T-cell (primary cell): ENCODE measurements around the gene LPIN3. TPM values are rescaled to one million over a fixed set of nuclear protein-coding genes. Genes with fewer than 3 reads are reported as not detected.
A peak's percentile ranks its signal among the peaks of the same experiment; 100 is the strongest.

ENCODE experiments used
- ATAC-seq, 4 experiments: fragments of 200-7000 bp in 3 of 4; fragments of 150-1000 bp in 1 of 4; cut with Tn5 transposase; replicated peaks in 1 of 4; 1 replicate in 3 of 4; 2 replicates in 1 of 4; pipeline ENCODE4 v1.10.0; 2021; ENCODE audit warnings: moderate library complexity in 3 of 4, mild to moderate bottlenecking in 2 of 4, moderate number of reproducible peaks in 1 of 4
- CTCF ChIA-PET, 2 donors: fragments of 300-600 bp; sonication (Branson Sonifier 250); formaldehyde crosslinking; loops; one replicate each; lab custom pipeline; 2022; ENCODE audit warnings: antibody characterized with exemption in 2 of 2; lab: Charles Lee
- POLR2A ChIA-PET, 2 donors: fragments of 300-600 bp; sonication (Branson Sonifier 250); formaldehyde crosslinking; loops; one replicate each; lab custom pipeline; 2022; ENCODE audit warnings: antibody characterized with exemption in 2 of 2; lab: Charles Lee
- DNase-seq, 35 experiments: peaks; one replicate each; pipeline versions ENCODE4 v3.0.0 to v3.0.0-alpha.2; 2013 to 2023
- H3K27ac ChIP-seq: one replicate; pipeline ENCODE4 v1.5.1; 2013; ENCODE audit warnings: low read length
- H3K27me3 ChIP-seq, 2 experiments: replicated peaks in 1 of 2; 1 replicate in 1 of 2; 2 replicates in 1 of 2; pipeline versions ENCODE4 v1.6.1 to v1.7.0; 2013; ENCODE audit warnings: low read length in 1 of 2, mixed read lengths in 1 of 2; ENCODE audit not compliant: control insufficient read depth in 2 of 2, insufficient read depth in 2 of 2; ENCODE audit errors: extremely low read depth in 1 of 2
- H3K36me3 ChIP-seq, 2 donors: 1 replicate in 1 of 2; 2 replicates in 1 of 2; pipeline versions ENCODE4 v1.6.1 to v1.7.0; 2013; ENCODE audit warnings: low read length in 1 of 2; ENCODE audit not compliant: control insufficient read depth in 2 of 2, insufficient read depth in 1 of 2; ENCODE audit errors: extremely low read depth in 1 of 2
- H3K4me1 ChIP-seq, 2 experiments: 1 replicate in 1 of 2; 2 replicates in 1 of 2; pipeline versions ENCODE4 v1.6.1 to v1.7.0; 2013; ENCODE audit warnings: low read length in 2 of 2, mixed read lengths in 1 of 2; ENCODE audit not compliant: insufficient read depth in 2 of 2, control insufficient read depth in 1 of 2; ENCODE audit errors: extremely low read depth in 1 of 2
- H3K4me3 ChIP-seq, 2 donors: 1 replicate in 1 of 2; 2 replicates in 1 of 2; pipeline versions ENCODE4 v1.5.1 to v1.7.0; 2013; ENCODE audit warnings: mild to moderate bottlenecking in 2 of 2, low read length in 1 of 2, moderate library complexity in 1 of 2; ENCODE audit not compliant: control insufficient read depth in 1 of 2; ENCODE audit errors: extremely low read depth in 1 of 2
- H3K9me3 ChIP-seq: 2 replicates; pipeline ENCODE4 v1.7.0; 2013
- H3K27ac Mint-ChIP-seq, 2 donors: one replicate each; pipeline ENCODE4 v1.8.0; 2020 to 2021; ENCODE audit warnings: mild to moderate bottlenecking in 2 of 2, mixed read lengths in 2 of 2
- H3K27me3 Mint-ChIP-seq, 2 donors: one replicate each; pipeline ENCODE4 v1.8.0; 2021 to 2022; ENCODE audit warnings: mixed read lengths in 2 of 2
- H3K36me3 Mint-ChIP-seq: one replicate; pipeline ENCODE4 v1.8.0; 2021; ENCODE audit warnings: mixed read lengths
- H3K4me1 Mint-ChIP-seq, 3 donors: one replicate each; pipeline ENCODE4 v1.8.0; 2020 to 2022; ENCODE audit warnings: mixed read lengths in 3 of 3, mild to moderate bottlenecking in 1 of 3
- H3K4me3 Mint-ChIP-seq, 3 donors: one replicate each; pipeline ENCODE4 v1.8.0; 2020 to 2022; ENCODE audit warnings: mild to moderate bottlenecking in 3 of 3, mixed read lengths in 3 of 3, moderate library complexity in 3 of 3
- H3K9me3 Mint-ChIP-seq, 3 donors: one replicate each; pipeline ENCODE4 v1.8.0; 2020 to 2022; ENCODE audit warnings: mixed read lengths in 3 of 3
- WGBS: methylation state at CpG from one replicate; pipeline ENCODE4 v1.1.5; 2013; ENCODE audit warnings: missing lambda C conversion rate; ENCODE audit not compliant: insufficient coverage; 5-methylcytosine and 5-hydroxymethylcytosine counted together
- total RNA-seq, 35 experiments: library from RNA in 6 of 35; stranded (reverse) in 6 of 35; fragments of 120-200 nt in 1 of 35; gene quantifications; one replicate each; pipeline versions ENCODE4 v1.2.1 to v1.2.4 and lab custom pipeline; 2013 to 2026

LPIN3 gene, protein sequence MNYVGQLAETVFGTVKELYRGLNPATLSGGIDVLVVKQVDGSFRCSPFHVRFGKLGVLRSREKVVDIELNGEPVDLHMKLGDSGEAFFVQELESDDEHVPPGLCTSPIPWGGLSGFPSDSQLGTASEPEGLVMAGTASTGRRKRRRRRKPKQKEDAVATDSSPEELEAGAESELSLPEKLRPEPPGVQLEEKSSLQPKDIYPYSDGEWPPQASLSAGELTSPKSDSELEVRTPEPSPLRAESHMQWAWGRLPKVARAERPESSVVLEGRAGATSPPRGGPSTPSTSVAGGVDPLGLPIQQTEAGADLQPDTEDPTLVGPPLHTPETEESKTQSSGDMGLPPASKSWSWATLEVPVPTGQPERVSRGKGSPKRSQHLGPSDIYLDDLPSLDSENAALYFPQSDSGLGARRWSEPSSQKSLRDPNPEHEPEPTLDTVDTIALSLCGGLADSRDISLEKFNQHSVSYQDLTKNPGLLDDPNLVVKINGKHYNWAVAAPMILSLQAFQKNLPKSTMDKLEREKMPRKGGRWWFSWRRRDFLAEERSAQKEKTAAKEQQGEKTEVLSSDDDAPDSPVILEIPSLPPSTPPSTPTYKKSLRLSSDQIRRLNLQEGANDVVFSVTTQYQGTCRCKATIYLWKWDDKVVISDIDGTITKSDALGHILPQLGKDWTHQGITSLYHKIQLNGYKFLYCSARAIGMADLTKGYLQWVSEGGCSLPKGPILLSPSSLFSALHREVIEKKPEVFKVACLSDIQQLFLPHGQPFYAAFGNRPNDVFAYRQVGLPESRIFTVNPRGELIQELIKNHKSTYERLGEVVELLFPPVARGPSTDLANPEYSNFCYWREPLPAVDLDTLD
- under 1 TPM; 0.16 to 0.80 (median 0.46) TPM for total RNA-seq
- 0.13 TPM for total RNA-seq (2013)
- total RNA-seq (lab: John Stamatoyannopoulos, UW): 0 to 1.6 (median 0.63) reads per million in 29 experiments

DNA sequence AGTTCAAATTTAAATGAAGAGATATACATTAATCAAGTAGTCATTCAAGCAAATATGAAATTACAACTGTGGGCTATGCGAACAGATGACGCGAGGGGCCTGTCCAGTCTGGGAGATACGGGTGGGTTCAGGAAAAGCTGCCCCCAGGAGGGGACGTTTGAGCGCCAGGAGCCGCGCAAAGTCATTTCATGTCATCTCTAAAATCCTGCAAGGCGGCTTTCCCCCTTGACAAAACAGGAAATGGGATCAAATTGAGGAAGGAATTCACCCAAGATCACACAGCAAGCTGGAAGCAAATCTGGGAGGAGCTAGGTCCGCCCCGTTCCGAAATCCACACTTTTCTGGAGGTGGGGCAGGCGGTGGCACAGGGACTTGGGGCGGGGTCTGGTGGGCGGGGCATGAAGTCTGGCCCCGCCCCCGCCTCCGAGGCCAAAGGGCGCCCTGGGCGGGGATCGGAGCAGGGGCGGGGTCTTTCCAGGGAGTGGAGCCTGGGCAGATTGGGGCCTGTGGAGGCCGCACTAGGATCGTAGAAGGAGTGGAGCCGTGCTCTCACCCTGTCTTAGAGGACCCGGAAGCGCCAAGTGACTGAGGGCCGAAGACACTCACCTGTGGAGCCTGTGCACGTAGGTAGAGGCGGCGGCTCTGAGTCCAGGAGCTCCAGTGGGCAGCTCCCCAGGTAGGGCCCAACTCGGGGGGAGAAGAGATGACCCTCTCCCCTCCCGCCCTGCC is at the start of gene LPIN3:
LPIN3 (plus strand) TSS at position 495 of the 729 bp plus-strand sequence. CDS start 4,983 bp downstream, outside the sequence.
- no peaks in the 10 kb centered on the region for H3K9me3 ChIP-seq
- Mint-ChIP-seq H3K27ac (peak within 1 kb of the TSS; percentile 24 to 46), H3K4me1 (peaks cover 8 to 11% (median 10%) of the 10 kb centered on the region in 3 donors), H3K9me3 (no peaks in the 10 kb centered on the region), H3K27me3 (peaks cover 2 to 9% of the 10 kb centered on the region in 2 donors), H3K4me3 (peak within 1 kb of the TSS; percentile 67 to 82 (median 73)), H3K36me3 (no peaks in the 10 kb centered on the region)
- H3K27me3 ChIP-seq: peaks cover 5 to 15% of the 10 kb centered on the region in 2 experiments
- ChIA-PET POLR2A (interaction anchor here in 1 of 2 donors (0.5 to 0.7 kb wide), 2 partner anchors 144 to 175 kb away, joined by 3 to 13 read pairs; no protein-coding TSS in a partner anchor), CTCF (interaction anchor here (0.6 to 2.2 kb wide), 6 partner anchors 11 to 373 kb away, joined by 3 to 12 read pairs (median 4); no protein-coding TSS in a partner anchor)
- H3K27ac ChIP-seq: no peak within 1 kb of the TSS
- peak in 30 of 35 experiments; percentile 7 to 64 (median 31) for DNase-seq
- no peaks in the 10 kb centered on the region for H3K36me3 ChIP-seq
- 15% methylated on average over 17 of the region's 33 CpGs for WGBS
- ATAC-seq: peak; percentile 68 to 87 (median 72)
- H3K4me3 ChIP-seq: peak within 1 kb of the TSS; percentile 22 to 57
- H3K4me1 ChIP-seq: peaks cover 4 to 14% of the 10 kb centered on the region in 2 experiments

DNA sequence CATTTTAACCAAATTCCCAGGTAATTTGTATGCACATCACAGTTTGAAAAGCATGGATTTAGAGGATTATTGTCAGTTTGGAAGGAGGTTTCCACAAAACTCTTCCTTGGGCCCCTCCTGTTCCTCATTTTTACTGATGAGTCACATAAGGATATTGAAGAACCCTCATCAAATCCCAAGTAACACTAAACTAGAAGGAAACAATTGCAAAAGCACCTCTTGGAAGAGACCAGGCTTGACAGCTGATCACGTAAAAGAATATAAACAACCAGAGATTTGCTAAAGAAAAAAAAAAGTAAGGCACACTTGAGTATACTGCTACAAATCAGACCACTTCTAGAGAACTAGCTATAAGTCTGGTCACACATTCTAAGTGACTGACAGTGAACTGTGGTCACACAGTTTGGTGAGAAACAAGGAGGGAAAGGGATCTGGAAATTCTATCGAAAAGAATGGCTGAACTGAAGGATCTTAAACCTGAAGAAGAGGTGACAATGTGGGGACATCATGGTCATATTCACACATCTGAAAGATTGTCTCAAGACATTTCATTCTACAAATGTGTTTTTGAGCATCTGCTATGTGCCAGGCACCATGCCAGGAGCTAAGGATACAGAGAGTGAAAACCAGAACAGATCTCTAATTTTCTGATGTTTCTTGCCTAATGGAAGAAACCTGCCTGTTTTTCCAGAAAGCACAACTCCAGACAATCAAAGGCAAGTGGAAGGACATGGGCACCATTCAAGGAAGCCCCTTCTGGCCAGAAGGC is 47.2 kb upstream of the LPIN3 start:
- WGBS: no CpG with 5 or more reads among the region's 2 CpGs
- ChIA-PET POLR2A (no interaction called here), CTCF (interaction anchor here (0.5 to 0.7 kb wide), 3 partner anchors 51 to 369 kb away, joined by 3 read pairs; no protein-coding TSS in a partner anchor)
- Histone ChIP-seq H3K27me3 (no peaks in the 10 kb centered on the region), H3K9me3 (no peaks in the 10 kb centered on the region), H3K36me3 (no peaks in the 10 kb centered on the region), H3K4me3 (no peak overlapping the region), H3K27ac (no peak overlapping the region), H3K4me1 (no peaks in the 10 kb centered on the region)
- DNase-seq (no peak), ATAC-seq (no peak)
- Mint-ChIP-seq H3K9me3 (no peaks in the 10 kb centered on the region), H3K36me3 (no peaks in the 10 kb centered on the region), H3K4me3 (no peak overlapping the region), H3K27ac (no peak overlapping the region), H3K27me3 (no peaks in the 10 kb centered on the region), H3K4me1 (peaks cover 0 to 2% (median 0%) of the 10 kb centered on the region in 3 donors)

DNA sequence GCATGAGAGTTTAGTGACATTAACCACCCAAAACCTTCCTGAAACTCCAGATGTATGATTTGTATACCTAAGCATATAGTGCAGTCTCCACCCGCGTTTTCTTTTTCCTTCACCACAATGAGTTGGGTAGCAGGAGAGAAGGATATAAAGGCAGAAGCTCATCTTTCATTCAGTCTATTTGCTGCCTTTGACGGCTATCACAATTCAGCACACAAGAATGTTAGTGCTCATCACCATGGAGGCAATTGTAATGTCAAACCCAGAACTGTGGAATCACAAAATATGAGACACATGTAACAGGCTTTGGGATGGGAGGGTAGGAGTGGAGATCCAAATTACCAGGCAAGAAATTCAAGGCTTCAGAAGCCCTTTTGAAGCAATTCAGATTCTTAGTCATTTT is 40.7 kb upstream of the LPIN3 start:
- Mint-ChIP-seq H3K27me3 (no peaks in the 10 kb centered on the region), H3K4me1 (peaks cover 0 to 5% (median 0%) of the 10 kb centered on the region in 3 donors), H3K27ac (no peak overlapping the region), H3K9me3 (no peaks in the 10 kb centered on the region), H3K36me3 (no peaks in the 10 kb centered on the region), H3K4me3 (no peak overlapping the region)
- Histone ChIP-seq H3K27me3 (no peaks in the 10 kb centered on the region), H3K36me3 (no peaks in the 10 kb centered on the region), H3K4me1 (no peaks in the 10 kb centered on the region), H3K9me3 (no peaks in the 10 kb centered on the region), H3K4me3 (no peak overlapping the region), H3K27ac (no peak overlapping the region)
- DNase-seq (no peak), ATAC-seq (no peak)
- WGBS: no CpG with 5 or more reads among the region's 3 CpGs
- CTCF ChIA-PET: interaction anchor here in 1 of 2 donors (0.8 kb wide), 1 partner anchor 460 kb away, joined by 10 read pairs; no protein-coding TSS in a partner anchor
- POLR2A ChIA-PET: no interaction called here

DNA sequence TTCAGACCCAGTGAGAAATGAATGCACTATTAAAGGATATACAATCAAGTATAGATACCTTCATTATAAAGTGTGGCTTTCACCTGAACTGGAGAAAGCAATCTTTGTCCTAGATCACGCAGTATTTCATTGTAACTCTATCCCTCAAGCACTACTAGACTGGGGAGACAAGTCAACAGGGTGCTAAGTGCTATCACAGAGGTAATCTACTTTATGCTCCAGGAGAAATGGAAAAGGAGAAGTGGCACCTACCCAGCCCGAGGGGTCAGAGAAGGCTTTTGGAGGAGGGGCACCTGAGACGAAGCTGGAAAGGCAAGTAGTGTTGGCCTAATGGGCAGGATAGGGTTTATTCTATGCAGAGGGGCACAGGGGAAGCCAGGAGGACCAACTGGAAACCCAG is 40.2 kb upstream of the LPIN3 start:
- no peaks in the 10 kb centered on the region for H3K4me1 ChIP-seq
- H3K4me3 ChIP-seq: no peak overlapping the region
- ChIA-PET CTCF (interaction anchor here (0.6 to 0.8 kb wide), 2 partner anchors 116 to 460 kb away, joined by 3 to 10 read pairs; no protein-coding TSS in a partner anchor), POLR2A (no interaction called here)
- H3K36me3 ChIP-seq: no peaks in the 10 kb centered on the region
- H3K4me3 Mint-ChIP-seq: no peak overlapping the region
- ATAC-seq: no peak
- no peaks in the 10 kb centered on the region for H3K9me3 ChIP-seq
- H3K27me3 Mint-ChIP-seq: no peaks in the 10 kb centered on the region
- 80% methylated on average over 2 of the region's 3 CpGs for WGBS
- H3K9me3 Mint-ChIP-seq: no peaks in the 10 kb centered on the region
- peaks cover 0 to 5% (median 0%) of the 10 kb centered on the region in 3 donors for H3K4me1 Mint-ChIP-seq
- no peaks in the 10 kb centered on the region for H3K27me3 ChIP-seq
- H3K27ac Mint-ChIP-seq: no peak overlapping the region
- DNase-seq: no peak
- H3K27ac ChIP-seq: no peak overlapping the region
- H3K36me3 Mint-ChIP-seq: no peaks in the 10 kb centered on the region

DNA sequence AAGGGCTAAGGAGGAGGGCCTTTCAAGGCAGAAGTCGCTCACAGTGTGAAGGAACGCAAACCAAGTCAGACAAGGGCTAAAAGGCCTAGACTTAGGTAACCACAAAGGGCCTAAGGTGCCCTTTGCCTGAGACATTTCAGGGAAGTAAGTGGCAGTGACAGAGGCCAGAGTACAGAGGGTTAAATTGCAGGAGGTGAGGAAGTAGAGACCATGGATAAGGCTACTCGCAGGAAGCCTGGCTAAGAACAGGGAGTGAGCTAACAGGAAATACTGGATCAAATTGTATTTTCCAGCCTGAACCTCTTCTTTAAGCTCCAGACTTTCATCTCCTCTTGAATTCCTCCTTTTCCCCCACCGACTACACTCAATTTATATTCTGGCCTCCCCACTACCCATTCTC is 39.7 kb upstream of the LPIN3 start:
- no peaks in the 10 kb centered on the region for H3K9me3 Mint-ChIP-seq
- H3K4me1 ChIP-seq: no peaks in the 10 kb centered on the region
- H3K27ac Mint-ChIP-seq: no peak overlapping the region
- ATAC-seq: no peak
- no peak for DNase-seq
- H3K9me3 ChIP-seq: no peaks in the 10 kb centered on the region
- peaks cover 0 to 5% (median 0%) of the 10 kb centered on the region in 3 donors for H3K4me1 Mint-ChIP-seq
- H3K4me3 Mint-ChIP-seq: no peak overlapping the region
- 100% methylated on average over 4 of the region's 4 CpGs for WGBS
- no peaks in the 10 kb centered on the region for H3K36me3 ChIP-seq
- H3K4me3 ChIP-seq: no peak overlapping the region
- ChIA-PET POLR2A (no interaction called here), CTCF (interaction anchor here in 1 of 2 donors (0.6 kb wide), 1 partner anchor 116 kb away, joined by 3 read pairs; no protein-coding TSS in a partner anchor)
- no peaks in the 10 kb centered on the region for H3K27me3 Mint-ChIP-seq
- H3K36me3 Mint-ChIP-seq: no peaks in the 10 kb centered on the region
- H3K27ac ChIP-seq: no peak overlapping the region
- H3K27me3 ChIP-seq: no peaks in the 10 kb centered on the region
